WERI-Rb-1 (cell line): Measurements from ENCODE around the gene SEPHS2.

Source experiments
- DNase-seq: peaks from one replicate; pipeline ENCODE4 v3.0.0-alpha.2; 2020
- H3K27ac ChIP-seq: fragments of 250-450 bp; sonication (Bioruptor Pico); 2 replicates; pipeline ENCODE4 v1.5.1; 2020; ENCODE audit warnings: mild to moderate bottlenecking, moderate library complexity
- H3K27me3 ChIP-seq: fragments of 250-450 bp; sonication (Bioruptor Pico); 2 replicates; pipeline ENCODE4 v1.5.1; 2021; ENCODE audit warnings: mild to moderate bottlenecking, low read depth, moderate library complexity; ENCODE audit not compliant: insufficient read depth, severe bottlenecking
- H3K36me3 ChIP-seq: fragments of 250-450 bp; sonication (Bioruptor Pico); 2 replicates; pipeline ENCODE4 v1.5.1; 2020; ENCODE audit warnings: mild to moderate bottlenecking, moderate library complexity
- H3K4me3 ChIP-seq: 2 replicates; pipeline ENCODE4 v1.5.1; 2011; ENCODE audit warnings: low read depth, mild to moderate bottlenecking, control low read depth, low read length
- H3K9me3 ChIP-seq: fragments of 250-450 bp; sonication (Bioruptor Pico); 2 replicates; pipeline ENCODE4 v1.5.1; 2021; ENCODE audit warnings: mild to moderate bottlenecking, moderate library complexity; ENCODE audit not compliant: severe bottlenecking
- CTCF ChIP-seq: IDR thresholded peaks from 2 replicates; pipeline ENCODE4 v1.5.1; 2011; ENCODE audit warnings: low read depth, mild to moderate bottlenecking, control low read depth, inconsistent platforms, low read length

SEPHS2 gene

GRCh38 chr16:30429678-30430427 lies 15.8 kb downstream of the SEPHS2 start, which contains the start of gene DCTPP1:
TSS of gene DCTPP1 (minus strand) at chr16:30430030. CDS start at chr16:30429980, 50 bp downstream.
- H3K9me3 ChIP-seq = no peaks in the 10 kb centered on the region
- no peaks in the 10 kb centered on the region for H3K27me3 ChIP-seq
- TF ChIP-seq CTCF = peak; percentile 74
- peak within 1 kb of the TSS; percentile 78 for H3K27ac ChIP-seq
- DNase-seq = peak; percentile 98
- H3K36me3 ChIP-seq = peaks cover 35% of the 10 kb centered on the region
- H3K4me3 ChIP-seq = peak within 1 kb of the TSS; percentile 78

- no peaks in the 10 kb centered on the region for H3K27me3 ChIP-seq
- no peak for TF ChIP-seq CTCF
- peak overlapping the region; percentile 78 for H3K4me3 ChIP-seq
- H3K36me3 ChIP-seq = peaks cover 40% of the 10 kb centered on the region
- DNase-seq = no peak
- H3K27ac ChIP-seq = peak overlapping the region; percentile 78
- no peaks in the 10 kb centered on the region for H3K9me3 ChIP-seq
These were observed 16.3 kb downstream of the SEPHS2 start for GRCh38 chr16:30429418-30429677.

GRCh38 chr16:30428055-30428454 lies 17.6 kb downstream of the SEPHS2 start:
- Histone ChIP-seq H3K27me3 (no peaks in the 10 kb centered on the region), H3K36me3 (peaks cover 53% of the 10 kb centered on the region), H3K9me3 (no peaks in the 10 kb centered on the region), H3K27ac (no peak overlapping the region), H3K4me3 (no peak overlapping the region)
- no peak for TF ChIP-seq CTCF
- no peak for DNase-seq

- H3K27ac ChIP-seq = no peak overlapping the region
- peaks cover 60% of the 10 kb centered on the region for H3K36me3 ChIP-seq
- H3K27me3 ChIP-seq = no peaks in the 10 kb centered on the region
- no peak for TF ChIP-seq CTCF
- no peaks in the 10 kb centered on the region for H3K9me3 ChIP-seq
- no peak overlapping the region for H3K4me3 ChIP-seq
- DNase-seq = no peak
These were observed 24.7 kb downstream of the SEPHS2 start for GRCh38 chr16:30421010-30421409.

- H3K4me3 ChIP-seq = peak overlapping the region; percentile 32
- H3K36me3 ChIP-seq = peaks cover 41% of the 10 kb centered on the region
- H3K27me3 ChIP-seq = no peaks in the 10 kb centered on the region
- no peaks in the 10 kb centered on the region for H3K9me3 ChIP-seq
- no peak for DNase-seq
- H3K27ac ChIP-seq = peak overlapping the region; percentile 70
- TF ChIP-seq CTCF = no peak
These were observed 27.1 kb downstream of the SEPHS2 start for GRCh38 chr16:30418350-30419181.
